Measurements from ENCODE around the gene TAGLN2.

GRCh38 chr1:159958719-159959380, 33.5 kb upstream of the TAGLN2 start:
- TF ChIP-seq CTCF (IDR thresholded peaks at IDR 0.05): no peak
- TF ChIP-seq POLR2A (IDR thresholded peaks at IDR 0.05): no peak
